EL (cell line): Measurements from ENCODE around the gene SOX9.

ENCODE experiments used
- DNase-seq: peaks from one replicate; pipeline ENCODE4 v3.0.0-alpha.2; 2016

The SOX9 gene

GRCh38 chr17:72163474-72163873, 42.7 kb downstream of the SOX9 start:
- DNase-seq, result no peak

DNA sequence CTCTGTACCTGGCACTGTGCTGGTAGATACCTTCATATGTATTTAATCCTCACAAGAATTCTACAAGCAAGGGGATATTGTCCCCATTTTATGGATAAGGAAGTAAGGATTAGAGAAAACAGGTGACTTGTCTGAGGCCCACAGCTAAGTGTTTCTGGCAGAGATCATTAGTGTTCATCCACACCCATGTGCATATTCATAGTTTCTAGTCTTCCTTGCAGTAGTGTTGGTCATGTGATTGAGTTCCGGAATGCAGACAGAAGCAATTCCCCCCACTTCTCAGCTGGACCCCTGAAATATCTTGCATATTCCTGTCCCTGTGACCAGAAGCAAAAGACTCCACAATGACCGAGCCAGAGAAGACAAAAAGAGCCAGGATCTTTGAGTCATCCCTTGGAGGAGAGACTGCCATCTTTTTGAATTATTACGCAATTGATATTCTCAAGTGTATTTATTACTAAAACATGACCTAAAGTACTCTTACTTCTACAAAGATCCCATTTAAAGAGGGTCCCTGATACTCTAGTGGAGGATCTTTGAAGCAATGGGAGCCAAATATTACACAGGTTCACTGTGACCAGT, 43.4 kb downstream of the SOX9 start:
- DNase-seq, result no peak

GRCh38 chr17:72165192-72165866, 44.5 kb downstream of the SOX9 start:
- DNase-seq, result no peak

DNA sequence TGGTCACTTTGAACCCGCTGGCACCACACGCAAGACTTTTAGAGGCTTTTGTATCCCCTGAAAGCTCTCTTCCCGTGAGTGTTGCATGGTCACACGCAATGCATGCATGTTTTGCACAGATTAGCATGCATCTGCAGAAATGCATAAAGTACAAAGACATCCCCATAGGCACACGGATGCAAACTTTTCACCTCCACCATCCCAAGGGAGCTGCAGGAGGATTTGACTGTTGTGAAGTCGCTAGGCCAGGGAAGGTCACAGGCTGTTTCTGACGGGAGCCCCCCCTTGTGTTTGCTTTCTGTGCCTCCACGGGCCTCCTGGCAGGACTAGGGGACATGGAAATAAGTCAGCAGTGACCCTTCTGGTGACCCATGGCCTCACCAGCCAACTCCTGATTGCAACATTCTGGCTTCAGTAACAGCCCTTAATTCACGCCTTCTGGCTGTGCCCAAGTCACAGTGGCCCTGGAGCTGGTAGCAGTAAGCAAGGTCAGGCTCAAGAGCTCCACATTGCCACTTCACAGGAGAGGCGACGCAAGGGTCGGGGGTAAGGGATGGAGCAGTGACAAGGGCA, 45.1 kb downstream of the SOX9 start:
- DNase-seq, result no peak

DNA sequence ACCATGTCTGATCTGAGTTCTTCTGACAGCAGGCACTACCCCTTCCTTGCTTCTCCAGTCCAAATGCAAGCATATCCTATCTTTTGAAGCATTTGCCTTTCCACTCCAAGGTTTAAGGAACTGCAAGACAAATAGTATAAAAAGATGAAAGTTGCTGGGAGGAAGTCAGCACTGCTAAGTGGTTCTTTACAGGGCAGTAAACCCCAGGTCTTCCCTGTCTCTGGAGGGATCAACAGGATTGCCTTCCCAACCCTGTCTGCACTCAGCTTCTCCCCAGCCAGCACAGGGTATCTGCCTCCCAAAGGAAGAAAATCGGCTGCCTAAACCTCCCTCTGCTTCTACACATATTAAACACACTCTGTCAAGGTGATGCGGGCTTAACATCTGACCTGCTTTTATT, 46.8 kb downstream of the SOX9 start:
- no peak for DNase-seq

GRCh38 chr17:72169823-72170222, 49.0 kb downstream of the SOX9 start:
- no peak for DNase-seq

- DNase-seq, result no peak
Measured at GRCh38 chr17:72171703-72172667, 51.2 kb downstream of the SOX9 start.

DNA sequence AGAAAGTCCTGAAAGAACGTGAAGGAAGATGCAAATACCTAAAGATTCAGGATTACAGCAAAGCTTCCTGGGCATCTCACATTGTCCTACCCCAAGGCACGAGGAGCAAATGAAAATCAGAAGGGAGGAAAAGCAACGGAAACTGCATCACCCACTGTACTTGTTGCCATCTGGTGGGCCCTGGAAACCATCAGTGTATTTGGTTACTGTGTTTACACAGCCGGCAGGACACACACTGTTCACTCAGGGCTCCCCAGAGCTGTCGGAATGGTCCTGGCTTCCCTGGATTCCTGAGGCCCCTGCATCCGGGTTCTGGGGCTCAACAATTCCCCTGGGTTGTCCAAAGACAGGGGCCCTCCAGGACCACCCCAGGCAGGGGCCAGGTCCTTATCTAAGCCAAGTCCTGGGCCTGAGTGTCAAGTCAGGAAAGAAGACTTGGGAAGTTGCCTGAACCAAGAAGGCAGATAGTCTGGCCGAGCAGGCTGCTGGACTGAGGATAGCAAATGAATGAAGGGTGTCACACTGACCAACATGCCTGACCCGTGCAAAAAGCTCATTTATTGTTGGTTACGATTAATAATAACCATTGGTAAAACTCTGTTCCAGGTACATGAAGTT, 52.8 kb downstream of the SOX9 start:
- DNase-seq, result no peak

DNA sequence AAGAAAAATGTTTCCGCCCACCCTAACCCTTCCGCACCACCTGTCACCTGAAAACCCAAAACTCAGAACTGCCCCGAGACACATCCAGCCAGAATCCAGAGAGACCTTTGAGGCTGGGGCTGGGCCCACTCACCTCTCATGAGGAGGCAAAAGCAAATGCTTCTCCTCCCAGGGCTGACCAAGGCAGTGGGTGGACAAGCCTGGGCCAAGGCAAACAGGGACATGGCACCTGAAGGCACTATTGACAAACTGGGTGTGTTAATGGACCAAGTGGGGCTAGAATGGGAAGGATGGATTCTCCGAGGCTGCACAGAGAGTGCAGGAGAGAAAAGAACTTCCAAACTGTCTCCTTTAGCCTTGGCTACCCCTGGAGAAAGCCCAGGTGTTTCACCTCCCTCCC, 54.4 kb downstream of the SOX9 start:
- DNase-seq, result no peak
